Right lobe of liver (tissue), 4 donors: ENCODE results near the gene PTCRA.

Source experiments
- POLR2A ChIP-seq: fragments of 450-650 bp; IDR thresholded peaks from one replicate; pipeline ENCODE4 v1.6.1; 2017; ENCODE audit warnings: antibody characterized with exemption, mild to moderate bottlenecking
- TF ChIP-seq, protein P1 (sequence below), 4 donors: fragments of 200-600 bp in 3 of 4; fragments of 450-650 bp in 1 of 4; IDR thresholded peaks; one replicate each; pipeline versions ENCODE4 v1.5.1 to v1.8.0; 2016 to 2022; ENCODE audit warnings: antibody characterized with exemption in 4 of 4, mild to moderate bottlenecking in 2 of 4
- donor health status: DM: no; HTN: no; CAD: no.
- donor health status: DM: no; HTN: no; CAD: no.
- donor health status: DM: no; HTN: yes; CAD: no.

DNA sequence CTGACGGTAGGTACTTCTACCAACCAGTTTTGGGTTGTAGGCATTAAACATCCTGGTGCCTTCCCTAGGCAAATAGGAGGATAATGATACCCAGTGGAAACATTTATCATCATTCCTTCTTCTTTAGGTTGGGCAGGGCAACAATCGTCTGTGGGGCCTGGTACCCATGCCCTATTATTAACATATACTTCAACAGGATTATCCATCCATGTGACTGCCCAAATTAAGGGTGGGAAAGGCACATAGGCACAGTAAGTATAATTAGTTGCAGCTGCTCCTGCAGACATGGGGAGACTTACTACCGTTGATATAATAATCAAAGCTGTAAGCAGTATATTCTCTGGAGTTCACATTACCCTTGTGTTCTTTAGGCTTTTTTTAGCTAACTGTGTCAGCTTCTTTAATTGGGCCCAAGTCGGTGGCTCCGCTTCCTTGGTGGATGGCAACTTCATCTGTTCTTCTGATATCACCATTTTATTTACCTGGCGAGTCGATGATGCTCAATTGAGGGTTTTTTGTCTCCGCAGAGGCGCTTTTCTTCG, 19.6 kb upstream of the PTCRA start:
- no peak for TF ChIP-seq POLR2A
- TF ChIP-seq, protein P1, sequence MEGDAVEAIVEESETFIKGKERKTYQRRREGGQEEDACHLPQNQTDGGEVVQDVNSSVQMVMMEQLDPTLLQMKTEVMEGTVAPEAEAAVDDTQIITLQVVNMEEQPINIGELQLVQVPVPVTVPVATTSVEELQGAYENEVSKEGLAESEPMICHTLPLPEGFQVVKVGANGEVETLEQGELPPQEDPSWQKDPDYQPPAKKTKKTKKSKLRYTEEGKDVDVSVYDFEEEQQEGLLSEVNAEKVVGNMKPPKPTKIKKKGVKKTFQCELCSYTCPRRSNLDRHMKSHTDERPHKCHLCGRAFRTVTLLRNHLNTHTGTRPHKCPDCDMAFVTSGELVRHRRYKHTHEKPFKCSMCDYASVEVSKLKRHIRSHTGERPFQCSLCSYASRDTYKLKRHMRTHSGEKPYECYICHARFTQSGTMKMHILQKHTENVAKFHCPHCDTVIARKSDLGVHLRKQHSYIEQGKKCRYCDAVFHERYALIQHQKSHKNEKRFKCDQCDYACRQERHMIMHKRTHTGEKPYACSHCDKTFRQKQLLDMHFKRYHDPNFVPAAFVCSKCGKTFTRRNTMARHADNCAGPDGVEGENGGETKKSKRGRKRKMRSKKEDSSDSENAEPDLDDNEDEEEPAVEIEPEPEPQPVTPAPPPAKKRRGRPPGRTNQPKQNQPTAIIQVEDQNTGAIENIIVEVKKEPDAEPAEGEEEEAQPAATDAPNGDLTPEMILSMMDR (IDR thresholded peaks at IDR 0.05) = no peak
